IMR-90 (cell line): Measurements from ENCODE around the gene SCNN1B. TPM values are rescaled to one million over a fixed set of nuclear protein-coding genes. Genes with fewer than 3 reads are reported as not detected.

Experiments used
- ATAC-seq: fragments of 200-7000 bp; cut with Tn5 transposase; 2 replicates; pipeline ENCODE4 v1.9.1; 2020; ENCODE audit warnings: low read depth, mild to moderate bottlenecking, moderate library complexity
- BruUV-seq: library from RNA; stranded (reverse); fragments of 400-500 nt; replicated peaks from 2 replicates; lab custom pipeline; 2021; lab: Mats Ljungman, UMichigan
- CTCF ChIA-PET: fragments of 300-600 bp; formaldehyde crosslinking; extraction: SDS; loops from one replicate; lab custom pipeline; 2021; ENCODE audit warnings: antibody characterized with exemption; lab: Yijun Ruan, JAX
- POLR2A ChIA-PET: fragments of 300-600 bp; sonication (Branson Sonifier 250); formaldehyde crosslinking; loops from one replicate; lab custom pipeline; 2022; ENCODE audit warnings: antibody characterized with exemption; ENCODE audit not compliant: unreplicated experiment; lab: Charles Lee
- DNase-seq: peaks from one replicate; pipeline ENCODE4 v3.0.0; 2013
- H2AFZ ChIP-seq: replicated peaks from 2 replicates; pipeline ENCODE3; 2013; ENCODE audit warnings: low read length, mild to moderate bottlenecking; ENCODE audit not compliant: poor library complexity
- H2AK5ac ChIP-seq: 2 replicates; pipeline ENCODE4 v1.6.1; 2013; ENCODE audit warnings: low read depth, low read length, inconsistent platforms
- H2AK9ac ChIP-seq: replicated peaks from 2 replicates; pipeline ENCODE3; 2013; ENCODE audit warnings: mild to moderate bottlenecking, low read depth, low read length, moderate library complexity; ENCODE audit not compliant: poor library complexity
- H2BK120ac ChIP-seq: 2 replicates; pipeline ENCODE4 v1.6.1; 2013; ENCODE audit warnings: low read depth, low read length, inconsistent platforms
- H2BK15ac ChIP-seq: 3 replicates; pipeline ENCODE4 v1.6.1; 2013; ENCODE audit warnings: low read depth, low read length, inconsistent platforms
- H2BK20ac ChIP-seq: 2 replicates; pipeline ENCODE4 v1.6.1; 2013; ENCODE audit warnings: low read depth, mild to moderate bottlenecking, inconsistent platforms, low read length, moderate library complexity
- H2BK5ac ChIP-seq: 2 replicates; pipeline ENCODE4 v1.6.1; 2013; ENCODE audit warnings: mild to moderate bottlenecking, low read depth, low read length, inconsistent platforms; ENCODE audit not compliant: poor library complexity, severe bottlenecking
- H3K14ac ChIP-seq: replicated peaks from 2 replicates; pipeline ENCODE4 v1.6.1; 2013; ENCODE audit warnings: low read depth, low read length, inconsistent platforms
- H3K18ac ChIP-seq: 2 replicates; pipeline ENCODE4 v1.6.1; 2013; ENCODE audit warnings: low read depth, low read length, control low read depth
- H3K23ac ChIP-seq: 2 replicates; pipeline ENCODE4 v1.6.1; 2013; ENCODE audit warnings: low read depth, low read length, inconsistent platforms
- H3K27ac ChIP-seq: 2 replicates; pipeline ENCODE4 v1.5.1; 2013; ENCODE audit warnings: mild to moderate bottlenecking, control low read depth, low read length; ENCODE audit not compliant: insufficient read depth
- H3K27me3 ChIP-seq: 2 replicates; pipeline ENCODE4 v1.6.1; 2013; ENCODE audit warnings: low read length; ENCODE audit not compliant: control insufficient read depth, insufficient read depth
- H3K36me3 ChIP-seq: 2 replicates; pipeline ENCODE4 v1.6.1; 2013; ENCODE audit warnings: low read length, mixed read lengths; ENCODE audit not compliant: control insufficient read depth, insufficient read depth
- H3K4ac ChIP-seq: 2 replicates; pipeline ENCODE4 v1.6.1; 2013; ENCODE audit warnings: low read depth, low read length, inconsistent platforms
- H3K4me1 ChIP-seq: 2 replicates; pipeline ENCODE4 v1.6.1; 2013; ENCODE audit warnings: low read length, mixed read lengths; ENCODE audit not compliant: control insufficient read depth, insufficient read depth
- H3K4me2 ChIP-seq: 2 replicates; pipeline ENCODE4 v1.6.1; 2013; ENCODE audit warnings: low read depth, mild to moderate bottlenecking, control low read depth, low read length, moderate library complexity
- H3K4me3 ChIP-seq: 2 replicates; pipeline ENCODE4 v1.5.1; 2013; ENCODE audit warnings: low read depth, mild to moderate bottlenecking, control low read depth, low read length, moderate library complexity; ENCODE audit not compliant: insufficient read depth
- H3K56ac ChIP-seq: 2 replicates; pipeline ENCODE4 v1.6.1; 2013; ENCODE audit warnings: low read length, inconsistent platforms; ENCODE audit not compliant: insufficient read depth; ENCODE audit errors: extremely low read depth
- H3K79me1 ChIP-seq, 2 experiments: 2 replicates each; pipeline ENCODE4 v1.6.1; 2013; ENCODE audit warnings: low read length in 2 of 2, inconsistent platforms in 1 of 2, low read depth in 1 of 2
- H3K9ac ChIP-seq: 2 replicates; pipeline ENCODE4 v1.6.1; 2013; ENCODE audit warnings: low read depth, low read length, control low read depth
- H3K9me1 ChIP-seq: 2 replicates; pipeline ENCODE4 v1.6.1; 2013; ENCODE audit warnings: low read length, inconsistent platforms; ENCODE audit not compliant: insufficient read depth
- H3K9me3 ChIP-seq: 2 replicates; pipeline ENCODE4 v1.6.1; 2013; ENCODE audit warnings: low read length; ENCODE audit not compliant: control insufficient read depth, insufficient read depth
- H4K20me1 ChIP-seq: 2 replicates; pipeline ENCODE4 v1.6.1; 2013; ENCODE audit warnings: low read length, inconsistent platforms; ENCODE audit not compliant: insufficient read depth
- H4K5ac ChIP-seq: 2 replicates; pipeline ENCODE4 v1.6.1; 2013; ENCODE audit warnings: mild to moderate bottlenecking, low read depth, low read length, control low read depth
- H4K8ac ChIP-seq, 2 experiments: 2 replicates each; pipeline ENCODE4 v1.6.1; 2013; ENCODE audit warnings: low read depth in 2 of 2, low read length in 2 of 2, control low read depth in 1 of 2, inconsistent platforms in 1 of 2
- H4K91ac ChIP-seq: 2 replicates; pipeline ENCODE4 v1.6.1; 2013; ENCODE audit warnings: low read depth, low read length, inconsistent platforms; ENCODE audit not compliant: insufficient read depth
- CHD1 ChIP-seq: IDR thresholded peaks from 2 replicates; pipeline ENCODE4 v1.6.1; 2012; ENCODE audit warnings: low read depth, low read length, improper control_type of control experiment
- FOS ChIP-seq: fragments of 150-350 bp; IDR thresholded peaks from 2 replicates; pipeline ENCODE4 v1.6.1; 2016; ENCODE audit warnings: low read depth, low read length
- MAFK ChIP-seq: IDR thresholded peaks from 2 replicates; pipeline ENCODE4 v1.6.1; 2012; ENCODE audit warnings: low read depth, low read length, improper control_type of control experiment
- RAD21 ChIP-seq: IDR thresholded peaks from 2 replicates; pipeline ENCODE4 v1.6.1; 2012; ENCODE audit warnings: low read length, improper control_type of control experiment
- RCOR1 ChIP-seq: IDR thresholded peaks from 2 replicates; pipeline ENCODE4 v1.6.1; 2012; ENCODE audit warnings: mild to moderate bottlenecking, low read length, improper control_type of control experiment; ENCODE audit not compliant: insufficient replicate concordance
- RFX5 ChIP-seq: IDR thresholded peaks from 2 replicates; pipeline ENCODE4 v1.8.0; 2012; ENCODE audit warnings: low read depth, mild to moderate bottlenecking, low read length, moderate library complexity
- USF2 ChIP-seq: fragments of 150-350 bp; IDR thresholded peaks from 2 replicates; pipeline ENCODE4 v1.6.1; 2017; ENCODE audit warnings: mild to moderate bottlenecking, antibody characterized with exemption, low read length, low read depth
- WGBS, 2 experiments: methylation state at CpG; one replicate each; pipeline versions ENCODE4 v1.1.5 to v1.1.7; 2013; ENCODE audit warnings: missing lambda C conversion rate in 2 of 2; ENCODE audit not compliant: insufficient read length in 1 of 2; ENCODE audit errors: extremely low coverage in 2 of 2; 5-methylcytosine and 5-hydroxymethylcytosine counted together
- dilution Hi-C: fragments of 300-500 bp; cut with HindIII; formaldehyde crosslinking; loops from one replicate; pipeline ENCODE4 v1.14.3; 2018; ENCODE audit warnings: low sequenced_read_pairs; ENCODE audit not compliant: unreplicated experiment
- in situ Hi-C: fragments of 300-500 bp; cut with MboI; formaldehyde crosslinking; loops from 3 replicates; pipeline ENCODE4 v1.14.3; 2019; ENCODE audit warnings: low sequenced_read_pairs, inconsistent platforms, mixed read lengths
- intact Hi-C: fragments of 100-400 bp; cut with micrococcal nuclease; formaldehyde crosslinking; loops from 2 replicates; pipeline ENCODE4 v1.10.0; 2022
- polyA plus RNA-seq, 3 experiments: library from polyadenylated mRNA; depleted of rRNA; stranded (reverse); fragments of >200 nt; gene quantifications; 2 replicates each; pipeline ENCODE4 v1.2.3, GENCODE V29; 2012; ENCODE audit warnings: low replicate concordance in 1 of 3
- total RNA-seq: library from RNA; depleted of rRNA; stranded (reverse); fragments of >200 nt; gene quantifications from 2 replicates; pipeline ENCODE4 v1.2.3, GENCODE V29; 2012

Gene SCNN1B
- total and polyA plus RNA-seq, 2 of the 4 experiments (the other 2 are of a cell fraction): not detected

- Histone ChIP-seq H4K91ac (no peak overlapping the region), H2BK120ac (no peak overlapping the region), H3K18ac (no peak overlapping the region), H3K27ac (no peak overlapping the region), H2BK15ac (no peak overlapping the region), H3K23ac (no peak overlapping the region), H2AK5ac (no peak overlapping the region), H4K5ac (no peak overlapping the region), H3K4me2 (no peak overlapping the region), H3K27me3 (no peaks in the 10 kb centered on the region; the same call in 1 of the 2 replicates), H2BK5ac (no peak overlapping the region), H2AFZ (no peak overlapping the region), H3K14ac (no peak overlapping the region), H2BK20ac (no peak overlapping the region), H3K4ac (no peak overlapping the region), H3K4me3 (no peak overlapping the region), H4K20me1 (no peaks in the 10 kb centered on the region), H3K9me3 (no peaks in the 10 kb centered on the region), H3K9ac (no peak overlapping the region), H3K9me1 (no peaks in the 10 kb centered on the region), H3K4me1 (no peaks in the 10 kb centered on the region), H2AK9ac (no peak overlapping the region), H3K79me1 (no peaks in the 10 kb centered on the region), H3K56ac (no peak overlapping the region), H3K36me3 (no peaks in the 10 kb centered on the region), H4K8ac (no peak overlapping the region)
- BruUV-seq: no TSS peak
- no peak for DNase-seq
- in situ Hi-C loops: no loop called here
- intact Hi-C loops: no loop called here
- no peak for ATAC-seq
- ChIA-PET CTCF (interaction anchor here (1.0 kb wide), 1 partner anchor 54 kb away, joined by 3 read pairs; no protein-coding TSS in a partner anchor), POLR2A (no interaction called here)
- 100% methylated on average over 1 of the region's 6 CpGs; no CpG with 5 or more reads in 1 of the 2 experiments for WGBS, 2 experiments
- dilution Hi-C loops: no loop called here
- no peak for TF ChIP-seq USF2
- TF ChIP-seq RAD21: no peak
- TF ChIP-seq RFX5: no peak
- TF ChIP-seq RCOR1: no peak
- TF ChIP-seq FOS: no peak
- TF ChIP-seq CHD1: no peak
- TF ChIP-seq MAFK: no peak
Measured at GRCh38 chr16:23382279-23382678, 80.2 kb downstream of the SCNN1B start.
